ENCODE data around the gene DDI2.
A peak's percentile ranks its signal among the peaks of the same experiment; 100 is the strongest.
"Not testable (repeated sequence)": the region's sequence is repeated elsewhere in the genome, so short reads cannot be mapped to it uniquely, and the experiment has no call there.

The DDI2 gene

GRCh38 chr1:15680561-15681348 lies 63.5 kb downstream of the DDI2 start:
- DNase-seq = no peak

GRCh38 chr1:15681349-15682292 lies 64.4 kb downstream of the DDI2 start:
- DNase-seq = no peak

GRCh38 chr1:15682936-15683341 lies 65.7 kb downstream of the DDI2 start:
- no peak for DNase-seq

- DNase-seq = no peak
Measured at GRCh38 chr1:15683345-15684039, 66.2 kb downstream of the DDI2 start.

- DNase-seq = no peak
Measured at GRCh38 chr1:15684042-15684461, 66.8 kb downstream of the DDI2 start, which contains the start of gene PLEKHM2. PLEKHM2 (plus strand) TSS chr1:15684320; CDS start chr1:15684559, 239 bp downstream.

GRCh38 chr1:15684468-15685291 lies 67.4 kb downstream of the DDI2 start:
- DNase-seq = no peak

- DNase-seq = no peak
Measured at GRCh38 chr1:15685820-15686219, 68.6 kb downstream of the DDI2 start.

GRCh38 chr1:15687446-15687845 lies 70.2 kb downstream of the DDI2 start:
- DNase-seq = no peak

- DNase-seq = no peak
Measured at GRCh38 chr1:15690317-15690716, 73.1 kb downstream of the DDI2 start.

GRCh38 chr1:15691434-15692032 lies 74.3 kb downstream of the DDI2 start:
- DNase-seq = no peak

- no peak for DNase-seq
Measured at GRCh38 chr1:15692121-15692682, 74.9 kb downstream of the DDI2 start.

GRCh38 chr1:15693371-15693770 lies 76.1 kb downstream of the DDI2 start:
- DNase-seq = no peak

- DNase-seq = peak; percentile 35 to 68
Measured at GRCh38 chr1:15696956-15697521, 79.8 kb downstream of the DDI2 start.

- no peak for DNase-seq
Measured at GRCh38 chr1:15698201-15698600, 80.9 kb downstream of the DDI2 start.

GRCh38 chr1:15699321-15699720 lies 82.1 kb downstream of the DDI2 start:
- not testable (repeated sequence) for DNase-seq

GRCh38 chr1:15700508-15700907 lies 83.2 kb downstream of the DDI2 start:
- DNase-seq = no peak

- DNase-seq = no peak
Measured at GRCh38 chr1:15701784-15702183, 84.5 kb downstream of the DDI2 start.

- no peak for DNase-seq
Measured at GRCh38 chr1:15702722-15703550, 85.7 kb downstream of the DDI2 start.

GRCh38 chr1:15703562-15703961 lies 86.3 kb downstream of the DDI2 start:
- DNase-seq = peak; percentile 39 to 62
